K562 (cell line): ENCODE results near the gene COMMD4. TPM values are rescaled to one million over a fixed set of nuclear protein-coding genes. Genes with fewer than 3 reads are reported as not detected.

Source experiments
- ATF1 ChIP-seq, 2 experiments: fragments of 450-650 bp in 1 of 2; IDR thresholded peaks; 2 replicates each; pipeline ENCODE4 v1.6.1; 2016; ENCODE audit warnings: missing compliant biosample characterization in 1 of 2, missing genetic modification characterization in 1 of 2
- ATF7 ChIP-seq: fragments of 450-650 bp; IDR thresholded peaks from 2 replicates; pipeline ENCODE4 v1.7.1; 2014; ENCODE audit warnings: mild to moderate bottlenecking, moderate library complexity
- CC2D1A ChIP-seq: fragments of 450-650 bp; IDR thresholded peaks from 2 replicates; pipeline ENCODE4 v1.6.1; 2017; ENCODE audit warnings: mild to moderate bottlenecking
- CREB1 ChIP-seq, 2 experiments: sonication (generic) in 1 of 2; formaldehyde crosslinking in 1 of 2; IDR thresholded peaks; 2 replicates each; pipeline versions ENCODE4 v1.6.1 to v1.8.0; 2012 to 2022; ENCODE audit warnings: inconsistent platforms in 1 of 2, mild to moderate bottlenecking in 1 of 2, missing genetic modification reagents in 1 of 2, moderate library complexity in 1 of 2
- CXXC5 ChIP-seq: fragments of 250-450 bp; sonication (Bioruptor Pico); IDR thresholded peaks from 2 replicates; pipeline ENCODE4 v1.8.0; 2022; ENCODE audit warnings: inconsistent platforms, mild to moderate bottlenecking, moderate library complexity
- POLR2B ChIP-seq: fragments of 450-650 bp; IDR thresholded peaks from 2 replicates; pipeline ENCODE4 v1.6.1; 2018; ENCODE audit warnings: low read depth; ENCODE audit not compliant: partially characterized antibody
- RFX5 ChIP-seq: IDR thresholded peaks from 2 replicates; pipeline ENCODE4 v1.6.1; 2011; ENCODE audit warnings: low read depth, mild to moderate bottlenecking, improper control_type of control experiment, low read length
- SRSF9 ChIP-seq: fragments of 200-400 bp; formaldehyde crosslinking; IDR thresholded peaks from 2 replicates; pipeline ENCODE4 v1.6.1; 2017; ENCODE audit warnings: low read depth, low read length, borderline replicate concordance
- TOE1 ChIP-seq, 2 experiments: fragments of 450-650 bp in 1 of 2; sonication (generic) in 1 of 2; formaldehyde crosslinking in 1 of 2; IDR thresholded peaks; 2 replicates each; pipeline versions ENCODE4 v1.7.1 to v1.8.0; 2016 to 2022; ENCODE audit warnings: borderline replicate concordance in 2 of 2, mild to moderate bottlenecking in 2 of 2, antibody characterized with exemption in 1 of 2, inconsistent platforms in 1 of 2, low read depth in 1 of 2, missing genetic modification reagents in 1 of 2, moderate library complexity in 1 of 2
- ZFX ChIP-seq: sonication (generic); formaldehyde crosslinking; IDR thresholded peaks from 2 replicates; pipeline ENCODE4 v1.8.0; 2022; ENCODE audit warnings: mild to moderate bottlenecking, missing genetic modification reagents, moderate library complexity
- ZNF124 ChIP-seq: sonication (generic); formaldehyde crosslinking; IDR thresholded peaks from 2 replicates; pipeline ENCODE4 v1.8.1; 2022; ENCODE audit warnings: missing genetic modification reagents
- polyA plus RNA-seq, 8 experiments: library from polyadenylated mRNA; depleted of rRNA in 4 of 8; stranded (reverse) in 5 of 8; unstranded in 3 of 8; fragments of >200 nt; fragmentation: Nextera tagmentation in 2 of 8; fragmentation: Illumina TruSeq in 1 of 8; extraction: Ambion mirVana in 2 of 8; extraction: Trizol in 1 of 8; gene quantifications; 2 replicates each; pipeline versions ENCODE4 v1.2.1 to v1.2.3, GENCODE V29; 2011 to 2014; ENCODE audit warnings: inconsistent platforms in 1 of 8, missing spikeins in 1 of 8
- total RNA-seq, 7 experiments: library from RNA; depleted of rRNA in 6 of 7; stranded (reverse); fragments of >200 nt in 6 of 7; fragmentation: Illumina TruSeq in 2 of 7; extraction: Trizol in 2 of 7; gene quantifications; 2 replicates each; pipeline versions ENCODE4 v1.2.1 to v1.2.3, GENCODE V29; 2011 to 2021; ENCODE audit warnings: low replicate concordance in 1 of 7
- TF ChIP-seq, protein P1 (sequence below): fragments of 450-650 bp; IDR thresholded peaks from 2 replicates; pipeline ENCODE4 v1.6.1; 2017; ENCODE audit warnings: antibody characterized with exemption
- TF ChIP-seq, protein P2 (sequence below): fragments of 450-650 bp; formaldehyde crosslinking; IDR thresholded peaks from 2 replicates; pipeline ENCODE4 v1.4.0; 2022; ENCODE audit warnings: mild to moderate bottlenecking, moderate library complexity
- TF ChIP-seq, protein P3 (sequence below): fragments of 450-650 bp; IDR thresholded peaks from 2 replicates; pipeline ENCODE4 v1.6.1; 2016
- TF ChIP-seq, protein P4 (sequence below): conservative IDR thresholded peaks from 2 replicates; pipeline ENCODE4 v1.6.1; 2011; ENCODE audit warnings: low read depth, mild to moderate bottlenecking, low read length; ENCODE audit not compliant: control insufficient read depth
- TF ChIP-seq, protein P5 (sequence below), 2 experiments: fragments of 450-650 bp; IDR thresholded peaks; 2 replicates each; pipeline ENCODE4 v1.6.1; 2016
- TF ChIP-seq, protein P6 (sequence below): fragments of 450-650 bp; conservative IDR thresholded peaks from 2 replicates; pipeline ENCODE4 v1.6.1; 2016; ENCODE audit warnings: missing genetic modification characterization, low read depth, mild to moderate bottlenecking, control low read depth, missing compliant biosample characterization

The COMMD4 gene
- total and polyA plus RNA-seq, 9 of the 15 experiments (the other 6 are each of a cell fraction or from before 2014, with no cell fraction given): 20.4 to 140 (median 63.9) TPM

DNA sequence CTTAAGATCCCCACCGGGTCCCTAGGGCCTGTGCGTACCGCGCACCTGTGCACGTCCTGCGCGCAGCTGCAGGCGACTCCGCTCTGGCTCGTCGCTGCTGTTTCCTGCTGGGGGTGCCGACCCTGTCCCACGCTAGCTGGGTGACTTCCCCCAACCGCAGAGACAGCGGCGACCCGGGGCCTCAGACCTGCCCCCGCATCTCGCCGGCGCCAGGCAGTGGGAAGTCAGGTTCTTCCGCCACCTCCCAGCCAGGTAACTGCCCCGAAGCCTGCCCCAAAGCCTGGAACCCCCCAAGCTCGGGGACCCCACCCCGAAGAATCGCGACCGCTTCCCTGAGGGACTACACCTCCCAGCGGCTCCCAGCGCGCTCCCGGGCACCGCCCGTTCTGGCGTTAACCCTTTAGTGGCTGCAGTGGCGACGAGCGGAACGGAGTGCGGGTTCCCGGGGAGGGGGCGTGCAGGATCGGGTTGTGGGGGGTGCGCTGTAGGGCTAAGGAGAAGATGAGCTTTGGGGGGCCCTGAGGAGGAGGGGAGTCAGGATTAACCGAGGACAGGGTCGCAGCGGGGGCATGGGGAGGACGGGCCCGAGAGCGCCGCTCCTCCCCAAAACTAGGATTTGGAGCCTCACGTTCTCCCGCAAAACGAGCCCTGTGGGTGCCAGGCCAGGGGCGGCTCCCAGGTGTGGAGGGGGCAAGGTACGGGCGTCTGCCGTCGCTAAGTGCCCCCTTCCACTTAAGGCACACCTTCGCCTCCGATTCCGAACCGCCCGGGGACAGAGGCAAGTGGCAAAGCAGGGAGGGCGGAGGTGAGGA lies 11.6 kb downstream of the COMMD4 start (continued):
- TF ChIP-seq, protein P1, sequence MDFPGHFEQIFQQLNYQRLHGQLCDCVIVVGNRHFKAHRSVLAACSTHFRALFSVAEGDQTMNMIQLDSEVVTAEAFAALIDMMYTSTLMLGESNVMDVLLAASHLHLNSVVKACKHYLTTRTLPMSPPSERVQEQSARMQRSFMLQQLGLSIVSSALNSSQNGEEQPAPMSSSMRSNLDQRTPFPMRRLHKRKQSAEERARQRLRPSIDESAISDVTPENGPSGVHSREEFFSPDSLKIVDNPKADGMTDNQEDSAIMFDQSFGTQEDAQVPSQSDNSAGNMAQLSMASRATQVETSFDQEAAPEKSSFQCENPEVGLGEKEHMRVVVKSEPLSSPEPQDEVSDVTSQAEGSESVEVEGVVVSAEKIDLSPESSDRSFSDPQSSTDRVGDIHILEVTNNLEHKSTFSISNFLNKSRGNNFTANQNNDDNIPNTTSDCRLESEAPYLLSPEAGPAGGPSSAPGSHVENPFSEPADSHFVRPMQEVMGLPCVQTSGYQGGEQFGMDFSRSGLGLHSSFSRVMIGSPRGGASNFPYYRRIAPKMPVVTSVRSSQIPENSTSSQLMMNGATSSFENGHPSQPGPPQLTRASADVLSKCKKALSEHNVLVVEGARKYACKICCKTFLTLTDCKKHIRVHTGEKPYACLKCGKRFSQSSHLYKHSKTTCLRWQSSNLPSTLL: no peak
- TF ChIP-seq CC2D1A: no peak
- TF ChIP-seq, protein P2, sequence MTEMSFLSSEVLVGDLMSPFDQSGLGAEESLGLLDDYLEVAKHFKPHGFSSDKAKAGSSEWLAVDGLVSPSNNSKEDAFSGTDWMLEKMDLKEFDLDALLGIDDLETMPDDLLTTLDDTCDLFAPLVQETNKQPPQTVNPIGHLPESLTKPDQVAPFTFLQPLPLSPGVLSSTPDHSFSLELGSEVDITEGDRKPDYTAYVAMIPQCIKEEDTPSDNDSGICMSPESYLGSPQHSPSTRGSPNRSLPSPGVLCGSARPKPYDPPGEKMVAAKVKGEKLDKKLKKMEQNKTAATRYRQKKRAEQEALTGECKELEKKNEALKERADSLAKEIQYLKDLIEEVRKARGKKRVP (CRISPR knock-in tag): no peak
- peak; percentile 64 for TF ChIP-seq ZFX (CRISPR knock-in tag)
- TF ChIP-seq POLR2B: peak; percentile 23
- peak; percentile 60 for TF ChIP-seq CXXC5 (CRISPR knock-in tag)
- TF ChIP-seq CREB1 (IDR thresholded peaks at IDR 0.05): no peak
- peak; percentile 54; the same call in 1 of the 2 replicates for TF ChIP-seq CREB1 (CRISPR knock-in tag; IDR thresholded peaks at IDR 0.05)
- TF ChIP-seq, protein P3, sequence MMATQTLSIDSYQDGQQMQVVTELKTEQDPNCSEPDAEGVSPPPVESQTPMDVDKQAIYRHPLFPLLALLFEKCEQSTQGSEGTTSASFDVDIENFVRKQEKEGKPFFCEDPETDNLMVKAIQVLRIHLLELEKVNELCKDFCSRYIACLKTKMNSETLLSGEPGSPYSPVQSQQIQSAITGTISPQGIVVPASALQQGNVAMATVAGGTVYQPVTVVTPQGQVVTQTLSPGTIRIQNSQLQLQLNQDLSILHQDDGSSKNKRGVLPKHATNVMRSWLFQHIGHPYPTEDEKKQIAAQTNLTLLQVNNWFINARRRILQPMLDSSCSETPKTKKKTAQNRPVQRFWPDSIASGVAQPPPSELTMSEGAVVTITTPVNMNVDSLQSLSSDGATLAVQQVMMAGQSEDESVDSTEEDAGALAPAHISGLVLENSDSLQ: no peak
- TF ChIP-seq, protein P4, sequence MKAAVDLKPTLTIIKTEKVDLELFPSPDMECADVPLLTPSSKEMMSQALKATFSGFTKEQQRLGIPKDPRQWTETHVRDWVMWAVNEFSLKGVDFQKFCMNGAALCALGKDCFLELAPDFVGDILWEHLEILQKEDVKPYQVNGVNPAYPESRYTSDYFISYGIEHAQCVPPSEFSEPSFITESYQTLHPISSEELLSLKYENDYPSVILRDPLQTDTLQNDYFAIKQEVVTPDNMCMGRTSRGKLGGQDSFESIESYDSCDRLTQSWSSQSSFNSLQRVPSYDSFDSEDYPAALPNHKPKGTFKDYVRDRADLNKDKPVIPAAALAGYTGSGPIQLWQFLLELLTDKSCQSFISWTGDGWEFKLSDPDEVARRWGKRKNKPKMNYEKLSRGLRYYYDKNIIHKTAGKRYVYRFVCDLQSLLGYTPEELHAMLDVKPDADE: peak; percentile 58
- TF ChIP-seq TOE1 (IDR thresholded peaks at IDR 0.05; ENCODE audit: borderline replicate concordance): peak; percentile 79; the same call in 1 of the 2 replicates
- TF ChIP-seq TOE1 (CRISPR knock-in tag; IDR thresholded peaks at IDR 0.05; ENCODE audit: borderline replicate concordance, low read depth): 0 out of 2 replicates have a peak, but pooled peaks have one; percentile 32
- TF ChIP-seq SRSF9: no peak
- no peak for TF ChIP-seq ZNF124 (CRISPR knock-in tag)
- TF ChIP-seq RFX5: no peak
- TF ChIP-seq ATF7: 0 out of 2 replicates have a peak, but pooled peaks have one; percentile 33
- TF ChIP-seq, protein P5, sequence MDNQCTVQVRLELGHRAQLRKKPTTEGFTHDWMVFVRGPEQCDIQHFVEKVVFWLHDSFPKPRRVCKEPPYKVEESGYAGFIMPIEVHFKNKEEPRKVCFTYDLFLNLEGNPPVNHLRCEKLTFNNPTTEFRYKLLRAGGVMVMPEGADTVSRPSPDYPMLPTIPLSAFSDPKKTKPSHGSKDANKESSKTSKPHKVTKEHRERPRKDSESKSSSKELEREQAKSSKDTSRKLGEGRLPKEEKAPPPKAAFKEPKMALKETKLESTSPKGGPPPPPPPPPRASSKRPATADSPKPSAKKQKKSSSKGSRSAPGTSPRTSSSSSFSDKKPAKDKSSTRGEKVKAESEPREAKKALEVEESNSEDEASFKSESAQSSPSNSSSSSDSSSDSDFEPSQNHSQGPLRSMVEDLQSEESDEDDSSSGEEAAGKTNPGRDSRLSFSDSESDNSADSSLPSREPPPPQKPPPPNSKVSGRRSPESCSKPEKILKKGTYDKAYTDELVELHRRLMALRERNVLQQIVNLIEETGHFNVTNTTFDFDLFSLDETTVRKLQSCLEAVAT (IDR thresholded peaks at IDR 0.05): peak in 1 of 2 experiments; percentile 37; a peak in 1 of 4 replicates
- no peak for TF ChIP-seq ATF1 (CRISPR knock-in tag; IDR thresholded peaks at IDR 0.05)
- peak; percentile 29; the same call in 1 of the 2 replicates for TF ChIP-seq ATF1 (tag; IDR thresholded peaks at IDR 0.05)
- TF ChIP-seq, protein P6, sequence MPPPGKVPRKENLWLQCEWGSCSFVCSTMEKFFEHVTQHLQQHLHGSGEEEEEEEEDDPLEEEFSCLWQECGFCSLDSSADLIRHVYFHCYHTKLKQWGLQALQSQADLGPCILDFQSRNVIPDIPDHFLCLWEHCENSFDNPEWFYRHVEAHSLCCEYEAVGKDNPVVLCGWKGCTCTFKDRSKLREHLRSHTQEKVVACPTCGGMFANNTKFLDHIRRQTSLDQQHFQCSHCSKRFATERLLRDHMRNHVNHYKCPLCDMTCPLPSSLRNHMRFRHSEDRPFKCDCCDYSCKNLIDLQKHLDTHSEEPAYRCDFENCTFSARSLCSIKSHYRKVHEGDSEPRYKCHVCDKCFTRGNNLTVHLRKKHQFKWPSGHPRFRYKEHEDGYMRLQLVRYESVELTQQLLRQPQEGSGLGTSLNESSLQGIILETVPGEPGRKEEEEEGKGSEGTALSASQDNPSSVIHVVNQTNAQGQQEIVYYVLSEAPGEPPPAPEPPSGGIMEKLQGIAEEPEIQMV: 0 out of 2 replicates have a peak, but pooled peaks have one; percentile 24
